GM12878 (cell line): Measurements from ENCODE around the gene SUN5. TPM values are rescaled to one million over a fixed set of nuclear protein-coding genes. Genes with fewer than 3 reads are reported as not detected.

Source experiments
- CHD2 ChIP-seq: IDR thresholded peaks from 2 replicates; pipeline ENCODE4 v1.6.1; 2011; ENCODE audit warnings: low read depth, low read length, improper control_type of control experiment, borderline replicate concordance
- E4F1 ChIP-seq: fragments of 450-650 bp; IDR thresholded peaks from 2 replicates; pipeline ENCODE4 v1.6.1; 2018; ENCODE audit warnings: borderline replicate concordance, mild to moderate bottlenecking; ENCODE audit not compliant: partially characterized antibody
- HDGF ChIP-seq: fragments of 450-650 bp; IDR thresholded peaks from 2 replicates; pipeline ENCODE4 v1.6.1; 2016; ENCODE audit warnings: antibody characterized with exemption
- NFYB ChIP-seq: IDR thresholded peaks from 2 replicates; pipeline ENCODE4 v1.6.1; 2011; ENCODE audit warnings: low read depth, mild to moderate bottlenecking, low read length, improper control_type of control experiment, moderate library complexity; ENCODE audit not compliant: insufficient read depth
- POLR2AphosphoS5 ChIP-seq: IDR thresholded peaks from 2 replicates; pipeline ENCODE4 v1.6.1; 2011; ENCODE audit warnings: mild to moderate bottlenecking, low read length, inconsistent platforms
- REST ChIP-seq: IDR thresholded peaks from 2 replicates; pipeline ENCODE4 v1.6.1; 2012; ENCODE audit warnings: mild to moderate bottlenecking, low read depth, low read length
- SIX5 ChIP-seq: IDR thresholded peaks from 2 replicates; pipeline ENCODE4 v1.6.1; 2011; ENCODE audit warnings: mild to moderate bottlenecking, low read depth, low read length, moderate library complexity; ENCODE audit not compliant: severe bottlenecking
- SPI1 ChIP-seq: IDR thresholded peaks from 2 replicates; pipeline ENCODE4 v1.6.1; 2011; ENCODE audit warnings: low read depth, mild to moderate bottlenecking, low read length, moderate library complexity, borderline replicate concordance; ENCODE audit not compliant: insufficient read depth
- SUZ12 ChIP-seq: fragments of 200-600 bp; sonication (generic); IDR thresholded peaks from one replicate; pipeline ENCODE4 v1.6.1; 2018; ENCODE audit warnings: antibody characterized with exemption, mild to moderate bottlenecking; ENCODE audit not compliant: unreplicated experiment
- ZNF207 ChIP-seq: fragments of 450-650 bp; IDR thresholded peaks from 2 replicates; pipeline ENCODE4 v1.6.1; 2014; ENCODE audit warnings: antibody characterized with exemption, mild to moderate bottlenecking, borderline replicate concordance
- polyA plus RNA-seq, 11 experiments: library from polyadenylated mRNA; depleted of rRNA in 4 of 11; unstranded in 6 of 11; stranded (reverse) in 5 of 11; fragments of >200 nt; fragmentation: Nextera tagmentation in 4 of 11; fragmentation: Illumina TruSeq in 1 of 11; extraction: Ambion mirVana in 4 of 11; extraction: Trizol in 1 of 11; gene quantifications; 1 replicate in 1 of 11; 2 replicates in 10 of 11; pipeline versions ENCODE4 v1.2.1 to v1.2.3, GENCODE V29; 2011 to 2016; ENCODE audit warnings: inconsistent platforms in 2 of 11, missing spikeins in 2 of 11, low read depth in 1 of 11
- total RNA-seq, 4 experiments: library from RNA; depleted of rRNA in 3 of 4; stranded (reverse); fragments of >200 nt in 3 of 4; fragmentation: Illumina TruSeq in 1 of 4; extraction: Trizol in 1 of 4; gene quantifications; 2 replicates each; pipeline versions ENCODE4 v1.2.1 to v1.2.3, GENCODE V29; 2013 to 2021

SUN5 gene
- total and polyA plus RNA-seq, 10 of the 15 experiments (the other 5 are each of a cell fraction or from before 2014, with no cell fraction given): not detected

- TF ChIP-seq REST (no peak), NFYB (peak; percentile 96), POLR2AphosphoS5 (peak; percentile 67), HDGF (peak; percentile 53; the same call in 1 of the 2 replicates), CHD2 (no peak), SUZ12 (no peak), ZNF207 (no peak), SPI1 (peak; percentile 93), SIX5 (no peak), E4F1 (no peak)
Measured at GRCh38 chr20:32972181-32973076, 31.8 kb downstream of the SUN5 start (continued).
